H1 (cell line): ENCODE measurements around the gene ME1. TPM values are rescaled to one million over a fixed set of nuclear protein-coding genes. Genes with fewer than 3 reads are reported as not detected.

ENCODE experiments used
- POU5F1 ChIP-seq: IDR thresholded peaks from 2 replicates; pipeline ENCODE4 v1.6.1; 2011; ENCODE audit warnings: low read depth, mild to moderate bottlenecking, low read length, moderate library complexity
- polyA plus RNA-seq, 7 experiments: library from polyadenylated mRNA; depleted of rRNA in 3 of 7; stranded (reverse) in 5 of 7; unstranded in 2 of 7; fragments of >200 nt in 5 of 7; fragments of 200-250 nt in 2 of 7; gene quantifications; 1 replicate in 5 of 7; 2 replicates in 1 of 7; 4 replicates in 1 of 7; pipeline versions ENCODE4 v1.2.1 to v1.2.3, GENCODE V29; 2011 to 2013; ENCODE audit warnings: missing spikeins in 2 of 7, mixed read lengths in 2 of 7
- total RNA-seq: library from RNA; stranded (reverse); fragmentation: NEBNext Ultra II Directional; extraction: Animal tissue kit (Norgen Biotek cat#: 25700); gene quantifications from 2 replicates; pipeline ENCODE4 v1.2.1, GENCODE V29; 2021

ME1 gene
- total and polyA plus RNA-seq, 2 of the 8 experiments (the other 6 are each of a cell fraction or from before 2014, with no cell fraction given), result 1.3 to 3.9 TPM

- no peak for TF ChIP-seq POU5F1
- TF ChIP-seq, all 59 proteins: peak for 0
Observed at GRCh38 chr6:83313882-83314281, 117.0 kb downstream of the ME1 start (continued).
